Bronchial epithelial cell (primary cell): ENCODE measurements around the gene HIGD1B. TPM values are rescaled to one million over a fixed set of nuclear protein-coding genes. Genes with fewer than 3 reads are reported as not detected.

ENCODE experiments used
- DNase-seq: peaks from one replicate; pipeline ENCODE4 v3.0.0-alpha.2; 2010; ENCODE audit warnings: low read depth
- FAIRE-seq: peaks from 2 replicates; lab custom pipeline; 2011; peaks lifted over from hg19 to GRCh38; lab: Jason Lieb, UNC
- H3K27me3 ChIP-seq: 2 replicates; pipeline ENCODE4 v1.5.1; 2011; ENCODE audit warnings: low read length; ENCODE audit not compliant: control insufficient read depth, insufficient read depth
- H3K36me3 ChIP-seq: 2 replicates; pipeline ENCODE4 v1.5.1; 2011; ENCODE audit warnings: low read length; ENCODE audit not compliant: control insufficient read depth, insufficient read depth
- H3K4me3 ChIP-seq: 2 replicates; pipeline ENCODE4 v1.5.1; 2011; ENCODE audit warnings: mild to moderate bottlenecking, low read depth, low read length, control low read depth
- CTCF ChIP-seq: IDR thresholded peaks from 2 replicates; pipeline ENCODE4 v1.5.1; 2011; ENCODE audit warnings: mild to moderate bottlenecking, moderate library complexity, low read length, control low read depth, inconsistent platforms; ENCODE audit not compliant: insufficient read depth, severe bottlenecking
- total RNA-seq: library from RNA; depleted of rRNA; stranded (reverse); fragments of >200 nt; gene quantifications from 2 replicates; pipeline ENCODE4 v1.2.1, GENCODE V29; 2014

HIGD1B gene
- total RNA-seq: not detected in 2 replicates

- FAIRE-seq (peak; percentile 62), DNase-seq (no peak)
- Histone ChIP-seq H3K27me3 (no peaks in the 10 kb centered on the region), H3K4me3 (no peak within 1 kb of the TSS), H3K36me3 (peaks cover 8% of the 10 kb centered on the region)
- TF ChIP-seq CTCF: no peak
These were observed at the start of gene HIGD1B for GRCh38 chr17:44847586-44847985. TSS of gene HIGD1B (plus strand) at chr17:44847883. CDS start at chr17:44848153, 270 bp downstream.

- Histone ChIP-seq H3K27me3 (no peaks in the 10 kb centered on the region), H3K36me3 (no peaks in the 10 kb centered on the region), H3K4me3 (no peak overlapping the region)
- no peak for FAIRE-seq
- TF ChIP-seq CTCF: no peak
- no peak for DNase-seq
These were observed 49.3 kb upstream of the HIGD1B start for GRCh38 chr17:44798356-44798755.

- TF ChIP-seq CTCF: no peak
- no peak overlapping the region for H3K4me3 ChIP-seq
- no peak for FAIRE-seq
- peaks cover 2% of the 10 kb centered on the region for H3K27me3 ChIP-seq
- DNase-seq: no peak
- H3K36me3 ChIP-seq: no peaks in the 10 kb centered on the region
These were observed 45.8 kb upstream of the HIGD1B start for GRCh38 chr17:44801880-44802279.

GRCh38 chr17:44804302-44805089 is 43.2 kb upstream of the HIGD1B start:
- no peaks in the 10 kb centered on the region for H3K36me3 ChIP-seq
- DNase-seq (no peak), FAIRE-seq (no peak)

GRCh38 chr17:44807093-44807816 is 40.4 kb upstream of the HIGD1B start:
- no peaks in the 10 kb centered on the region for H3K36me3 ChIP-seq
- TF ChIP-seq CTCF: no peak
- no peak overlapping the region for H3K4me3 ChIP-seq
- FAIRE-seq (no peak), DNase-seq (no peak)
- H3K27me3 ChIP-seq: peaks cover 2% of the 10 kb centered on the region

More at GRCh38 chr17:44804302-44805089, 43.2 kb upstream of the HIGD1B start:
- peaks cover 2% of the 10 kb centered on the region for H3K27me3 ChIP-seq
- no peak for TF ChIP-seq CTCF
- no peak overlapping the region for H3K4me3 ChIP-seq
